HG03521 (cell line): ENCODE data around the gene ZBED4.

Experiments used
- ATAC-seq: cut with Tn5 transposase; IDR thresholded peaks from one replicate; pipeline ENCODE4 v1.9.1; 2021; ENCODE audit warnings: mild to moderate bottlenecking, moderate library complexity; ENCODE audit not compliant: unreplicated experiment

The ZBED4 gene

DNA sequence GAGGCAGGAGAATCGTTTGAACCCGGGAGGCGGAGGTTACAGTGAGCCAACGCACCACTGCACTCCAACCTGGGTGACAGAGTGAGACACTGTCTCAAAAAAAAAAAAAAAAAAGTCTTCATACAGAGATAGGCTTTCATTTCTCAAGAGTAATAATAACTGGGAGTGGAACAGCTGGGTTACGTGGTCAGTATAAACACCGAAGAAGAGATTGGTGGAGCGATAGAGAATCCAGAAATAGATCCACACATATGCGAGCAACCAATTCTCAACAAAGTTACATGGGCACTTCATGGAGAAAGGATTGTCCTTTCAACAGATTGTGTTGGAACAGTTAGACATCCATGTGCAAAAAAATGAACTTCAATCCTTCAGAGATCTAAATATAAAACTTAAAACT, 24.6 kb downstream of the ZBED4 start:
- ATAC-seq: no peak

DNA sequence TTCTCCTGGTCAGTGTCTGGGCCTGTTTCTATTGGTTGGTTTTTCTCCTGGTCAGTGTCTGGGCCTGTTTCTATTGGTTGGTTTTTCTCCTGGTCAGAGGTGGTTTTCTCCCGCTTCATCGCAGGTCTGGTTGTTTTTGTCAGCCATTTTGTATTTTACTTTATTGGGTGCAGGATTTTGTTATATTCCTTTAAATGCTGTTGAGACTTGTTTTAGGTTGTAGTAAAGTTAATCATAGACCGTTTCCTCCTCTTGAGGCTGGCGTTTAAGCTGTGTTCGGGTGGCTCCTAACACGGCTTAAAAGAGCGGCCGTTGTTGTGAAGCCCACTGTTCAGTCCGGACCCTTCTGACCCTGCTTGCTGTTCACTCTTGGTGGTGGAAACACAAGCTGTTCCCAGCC, 26.2 kb downstream of the ZBED4 start:
- no peak for ATAC-seq

DNA sequence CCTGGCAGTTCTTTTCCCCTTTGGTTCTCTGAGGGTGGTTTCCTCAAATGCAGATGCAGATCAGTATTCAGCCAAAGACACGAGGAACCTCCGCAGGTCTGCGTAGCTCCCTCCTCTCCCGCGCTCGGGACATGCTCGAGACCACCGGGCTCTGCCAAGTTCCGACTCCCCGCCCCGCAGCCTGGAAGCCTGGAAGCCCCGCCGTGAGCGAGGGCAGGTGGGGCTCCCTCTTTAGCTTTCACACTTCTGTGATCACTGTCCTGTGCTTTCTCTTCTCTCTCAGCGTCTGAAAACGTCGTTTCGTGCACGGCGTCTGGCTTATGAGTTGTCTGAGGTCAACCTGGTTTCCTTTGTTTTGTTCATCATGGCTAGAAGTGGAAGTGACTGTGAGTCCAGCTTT, 26.6 kb downstream of the ZBED4 start:
- no peak for ATAC-seq

DNA sequence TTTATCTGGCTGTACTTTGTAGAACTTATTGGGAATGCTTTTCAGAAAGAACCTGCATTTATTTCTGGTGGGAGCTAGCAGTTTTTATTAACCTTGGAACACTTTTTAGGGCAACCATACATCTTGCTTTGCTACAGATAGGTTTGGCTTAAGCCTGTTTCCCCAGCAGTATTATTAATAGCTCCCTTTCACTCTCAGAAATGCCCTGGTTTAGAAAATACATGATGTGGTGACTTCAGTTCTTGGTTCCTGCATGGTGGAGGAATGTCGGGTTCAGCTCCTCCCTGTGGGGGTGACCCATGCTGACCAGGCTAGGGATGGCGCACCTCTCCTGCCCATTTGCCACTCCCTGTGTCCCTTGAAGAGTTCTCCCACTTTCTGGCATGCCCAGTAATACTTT, 28.2 kb downstream of the ZBED4 start:
- ATAC-seq: no peak

DNA sequence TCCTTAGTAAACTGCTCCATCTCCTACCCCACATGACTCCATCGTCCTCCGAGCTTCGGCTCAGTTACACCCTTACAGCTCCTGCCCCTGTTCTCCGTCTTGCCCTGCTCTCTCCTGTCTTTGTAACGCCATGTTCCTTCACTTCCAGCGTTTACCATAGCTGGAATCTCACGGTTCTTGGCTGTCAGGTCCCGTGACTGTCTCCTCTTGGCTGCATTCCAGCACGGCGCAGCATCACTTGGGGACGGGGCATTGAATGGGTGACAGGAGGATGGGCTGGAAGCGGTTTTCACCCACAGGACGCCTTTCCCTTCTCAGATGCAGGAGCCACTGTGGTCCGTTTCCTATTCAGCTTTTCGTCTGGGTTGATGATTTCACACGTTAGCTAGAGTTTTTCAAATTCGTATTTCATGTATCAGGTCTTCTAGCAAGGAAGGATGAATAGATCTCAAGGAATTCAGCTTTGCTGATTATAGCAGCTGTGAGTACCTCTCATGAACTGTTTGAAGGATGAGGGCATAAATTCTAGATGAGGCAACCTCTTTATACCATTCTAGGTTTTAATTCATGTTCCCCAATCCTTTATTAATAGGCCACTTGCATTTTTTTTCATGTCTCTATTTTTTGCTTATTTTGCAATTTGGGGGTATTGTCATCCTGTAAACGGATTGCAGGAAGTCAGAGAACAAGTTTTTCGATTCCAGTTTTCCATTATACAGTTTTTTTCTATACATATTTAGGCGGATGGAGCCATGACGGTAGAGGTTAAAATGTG, 29.1 kb downstream of the ZBED4 start:
- no peak for ATAC-seq

DNA sequence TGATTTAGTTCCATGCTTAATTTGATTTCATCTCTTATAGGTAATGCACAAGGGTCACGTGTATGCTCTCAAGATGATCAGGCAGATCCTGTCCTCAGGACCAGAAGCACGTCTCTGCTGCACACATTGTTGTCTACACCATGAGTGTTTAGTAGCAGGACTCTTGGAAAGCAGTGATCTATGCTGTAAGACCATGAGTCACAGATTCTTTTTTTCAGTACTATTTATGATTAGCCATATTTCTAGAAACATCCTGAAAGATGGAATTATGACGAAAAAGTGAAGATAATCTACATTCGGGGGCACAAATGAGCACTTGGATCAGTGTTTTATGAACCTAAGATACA, 29.6 kb downstream of the ZBED4 start:
- ATAC-seq: no peak

DNA sequence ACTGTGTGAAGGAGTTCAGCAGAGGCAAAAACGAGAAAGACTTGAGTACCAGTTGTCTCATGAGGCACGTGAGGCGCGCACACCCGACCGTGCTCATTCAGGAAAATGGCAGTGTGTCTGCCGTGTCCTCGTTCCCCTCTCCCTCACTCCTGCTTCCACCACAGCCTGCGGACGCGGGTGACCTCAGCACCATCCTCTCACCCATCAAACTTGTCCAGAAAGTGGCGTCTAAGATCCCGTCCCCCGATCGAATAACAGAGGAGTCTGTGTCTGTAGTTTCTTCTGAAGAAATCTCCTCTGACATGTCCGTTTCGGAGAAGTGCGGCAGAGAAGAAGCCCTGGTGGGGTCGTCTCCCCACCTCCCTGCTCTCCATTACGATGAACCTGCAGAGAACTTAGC, 30.4 kb downstream of the ZBED4 start:
- no peak for ATAC-seq

DNA sequence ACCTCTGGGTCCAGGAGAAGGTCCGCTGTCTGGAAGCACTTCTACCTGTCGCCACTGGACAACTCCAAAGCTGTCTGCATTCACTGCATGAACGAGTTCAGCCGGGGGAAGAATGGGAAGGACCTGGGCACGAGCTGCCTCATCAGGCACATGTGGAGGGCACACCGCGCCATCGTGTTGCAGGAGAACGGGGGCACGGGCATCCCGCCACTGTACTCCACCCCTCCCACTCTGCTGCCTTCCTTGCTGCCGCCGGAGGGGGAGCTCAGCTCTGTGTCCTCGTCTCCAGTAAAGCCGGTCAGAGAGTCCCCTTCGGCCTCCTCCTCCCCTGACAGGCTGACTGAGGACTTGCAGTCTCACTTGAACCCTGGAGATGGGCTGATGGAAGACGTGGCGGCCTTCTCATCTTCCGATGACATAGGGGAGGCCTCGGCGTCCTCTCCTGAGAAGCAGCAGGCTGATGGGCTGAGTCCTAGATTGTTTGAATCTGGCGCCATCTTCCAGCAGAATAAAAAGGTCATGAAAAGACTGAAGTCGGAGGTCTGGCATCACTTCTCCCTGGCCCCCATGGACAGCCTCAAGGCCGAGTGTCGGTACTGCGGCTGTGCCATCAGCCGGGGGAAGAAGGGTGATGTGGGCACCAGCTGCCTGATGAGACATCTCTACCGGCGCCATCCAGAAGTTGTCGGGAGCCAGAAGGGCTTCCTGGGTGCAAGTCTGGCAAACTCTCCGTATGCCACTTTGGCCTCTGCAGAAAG, 31.0 kb downstream of the ZBED4 start:
- ATAC-seq: no peak

DNA sequence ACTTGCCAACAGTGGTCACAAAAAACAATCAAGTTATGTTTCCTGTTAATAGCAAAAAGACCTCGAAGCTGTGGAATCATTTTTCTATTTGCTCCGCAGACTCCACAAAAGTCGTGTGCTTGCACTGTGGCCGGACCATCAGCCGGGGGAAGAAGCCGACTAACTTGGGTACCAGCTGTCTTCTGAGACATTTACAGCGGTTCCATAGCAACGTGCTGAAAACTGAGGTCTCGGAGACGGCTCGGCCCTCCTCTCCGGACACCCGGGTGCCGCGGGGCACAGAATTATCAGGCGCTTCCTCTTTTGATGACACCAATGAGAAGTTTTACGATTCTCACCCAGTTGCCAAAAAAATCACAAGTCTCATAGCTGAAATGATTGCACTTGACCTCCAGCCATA, 31.6 kb downstream of the ZBED4 start:
- no peak for ATAC-seq

DNA sequence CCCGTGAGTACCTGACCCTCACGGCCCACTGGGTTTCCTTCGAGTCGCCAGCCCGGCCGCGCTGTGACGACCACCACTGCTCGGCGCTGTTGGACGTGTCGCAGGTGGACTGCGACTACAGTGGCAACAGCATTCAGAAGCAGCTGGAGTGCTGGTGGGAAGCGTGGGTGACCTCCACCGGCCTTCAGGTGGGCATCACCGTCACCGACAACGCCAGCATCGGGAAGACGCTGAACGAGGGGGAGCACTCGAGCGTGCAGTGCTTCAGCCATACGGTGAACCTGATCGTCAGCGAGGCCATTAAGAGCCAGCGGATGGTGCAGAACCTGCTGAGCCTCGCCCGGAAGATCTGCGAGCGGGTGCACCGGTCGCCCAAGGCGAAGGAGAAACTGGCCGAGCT, 32.2 kb downstream of the ZBED4 start:
- no peak for ATAC-seq

DNA sequence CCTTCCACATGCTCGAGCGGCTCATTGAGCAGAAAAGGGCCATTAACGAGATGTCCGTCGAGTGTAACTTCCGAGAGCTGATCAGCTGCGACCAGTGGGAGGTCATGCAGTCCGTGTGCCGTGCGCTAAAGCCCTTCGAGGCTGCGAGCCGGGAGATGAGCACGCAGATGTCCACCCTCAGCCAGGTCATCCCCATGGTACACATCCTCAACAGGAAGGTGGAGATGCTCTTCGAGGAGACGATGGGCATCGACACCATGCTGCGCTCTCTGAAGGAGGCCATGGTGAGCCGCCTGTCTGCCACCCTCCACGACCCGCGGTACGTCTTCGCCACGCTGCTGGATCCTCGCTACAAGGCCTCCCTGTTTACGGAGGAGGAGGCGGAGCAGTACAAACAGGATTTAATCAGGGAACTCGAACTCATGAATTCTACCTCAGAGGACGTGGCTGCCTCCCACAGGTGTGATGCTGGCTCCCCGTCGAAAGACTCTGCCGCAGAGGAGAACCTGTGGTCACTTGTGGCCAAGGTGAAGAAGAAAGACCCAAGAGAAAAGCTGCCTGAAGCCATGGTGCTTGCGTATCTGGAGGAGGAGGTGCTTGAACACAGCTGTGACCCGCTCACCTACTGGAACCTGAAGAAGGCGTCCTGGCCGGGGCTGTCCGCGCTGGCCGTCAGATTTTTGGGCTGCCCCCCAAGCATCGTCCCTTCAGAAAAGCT, 32.9 kb downstream of the ZBED4 start:
- no peak for ATAC-seq

DNA sequence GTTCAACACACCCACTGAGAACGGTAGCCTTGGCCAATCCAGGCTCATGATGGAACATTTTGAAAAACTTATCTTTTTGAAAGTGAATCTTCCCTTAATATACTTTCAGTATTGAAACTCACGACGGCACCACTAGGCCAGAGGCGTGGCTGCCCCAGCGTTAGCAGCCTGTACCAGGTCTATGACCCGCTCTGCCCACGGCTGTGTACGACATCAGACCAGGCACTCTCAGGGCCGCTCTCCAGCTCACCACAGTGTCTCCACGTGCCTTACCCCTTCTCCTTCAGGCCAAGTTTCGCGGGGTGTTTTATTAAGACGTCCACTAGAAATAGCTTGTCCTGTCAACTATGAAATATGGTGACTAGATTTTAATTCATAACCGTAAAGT, 33.4 kb downstream of the ZBED4 start:
- no peak for ATAC-seq

DNA sequence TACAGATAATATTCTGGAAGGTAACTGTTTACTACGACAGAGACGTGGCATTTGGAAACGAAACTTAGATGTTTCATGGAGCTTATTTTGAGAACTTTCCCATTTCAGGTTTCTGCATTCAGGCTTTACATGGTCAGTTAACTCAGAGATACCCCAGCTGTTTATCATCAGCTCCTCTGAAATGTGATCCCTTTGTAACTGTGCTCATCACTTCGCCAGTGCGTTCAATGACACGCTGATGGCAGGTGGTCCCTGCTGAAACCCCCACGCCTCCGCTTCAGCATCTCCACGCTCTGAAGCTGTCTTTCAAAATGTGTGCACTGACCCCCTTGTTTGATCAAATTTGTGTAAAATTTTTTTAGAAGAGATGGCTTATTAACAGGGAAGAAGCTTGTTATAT, 34.1 kb downstream of the ZBED4 start:
- ATAC-seq: no peak

DNA sequence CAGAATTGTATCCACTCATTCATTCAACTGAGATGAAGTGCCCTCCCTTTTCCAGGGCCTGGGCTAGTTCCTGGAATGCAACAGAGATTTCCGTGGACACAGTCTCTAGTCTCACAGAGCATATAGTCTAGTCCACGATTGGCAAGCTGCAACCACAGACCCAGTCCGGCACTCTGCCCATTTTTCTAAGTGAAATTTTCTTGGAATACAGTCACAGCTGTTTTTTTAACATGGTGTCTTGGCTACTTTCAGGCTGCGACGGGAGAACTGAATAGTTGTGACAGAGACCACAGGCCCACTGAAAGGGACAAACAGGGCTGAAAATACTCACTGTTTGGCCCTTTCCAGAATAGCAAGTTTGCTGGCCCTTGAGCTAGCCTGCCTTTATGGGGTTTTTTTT, 35.4 kb downstream of the ZBED4 start:
- ATAC-seq: no peak

DNA sequence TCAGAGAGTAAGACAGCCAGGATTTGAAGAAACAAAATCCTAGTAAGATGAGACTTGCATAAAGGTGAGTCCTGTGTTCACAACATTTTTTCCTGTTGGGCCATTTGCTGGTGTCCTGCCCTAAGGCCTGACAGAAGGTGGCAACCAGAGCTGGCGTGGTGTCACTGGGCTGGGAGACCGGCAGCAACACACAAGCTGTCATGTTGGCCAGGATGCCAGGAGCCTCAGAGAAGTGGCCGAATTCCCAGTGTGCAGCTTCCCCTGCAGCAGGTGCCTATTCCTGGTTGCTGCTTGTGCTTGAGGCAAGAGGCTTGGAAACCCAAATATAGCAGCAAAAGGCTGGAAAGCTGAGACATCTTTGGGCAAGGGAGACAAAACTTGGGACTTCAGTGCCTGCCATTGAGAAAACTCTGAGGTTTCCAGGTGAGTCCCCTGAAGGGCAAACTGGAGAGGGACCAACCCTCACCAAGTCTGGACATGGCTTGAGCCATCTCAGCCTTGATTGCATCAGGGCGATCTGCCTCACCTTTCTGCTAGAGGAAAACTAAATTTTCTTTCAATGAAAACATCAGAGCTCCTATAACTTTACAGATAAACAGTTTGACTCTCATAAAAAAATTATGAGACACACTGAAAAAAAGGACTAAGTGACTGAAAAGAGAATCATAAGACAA, 38.7 kb downstream of the ZBED4 start:
- no peak for ATAC-seq

DNA sequence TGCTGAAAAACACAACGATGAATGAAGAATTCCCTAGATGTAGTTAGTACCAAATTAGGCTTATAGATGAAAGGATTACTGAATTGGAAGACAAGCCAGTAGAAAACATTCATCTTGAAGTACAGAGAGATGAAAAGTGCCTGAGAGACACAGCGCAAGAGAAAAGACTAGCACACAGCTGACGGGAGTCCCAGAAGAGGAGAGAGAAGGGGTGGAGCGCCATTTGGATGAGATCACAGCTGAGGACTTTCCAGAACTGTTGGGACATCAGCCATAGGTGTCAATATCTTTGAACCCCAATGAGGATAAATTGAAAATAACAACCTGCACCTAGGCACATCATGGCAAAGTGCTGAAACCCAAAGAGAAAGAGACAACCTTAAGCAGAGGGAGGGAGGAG, 39.4 kb downstream of the ZBED4 start:
- ATAC-seq: no peak

DNA sequence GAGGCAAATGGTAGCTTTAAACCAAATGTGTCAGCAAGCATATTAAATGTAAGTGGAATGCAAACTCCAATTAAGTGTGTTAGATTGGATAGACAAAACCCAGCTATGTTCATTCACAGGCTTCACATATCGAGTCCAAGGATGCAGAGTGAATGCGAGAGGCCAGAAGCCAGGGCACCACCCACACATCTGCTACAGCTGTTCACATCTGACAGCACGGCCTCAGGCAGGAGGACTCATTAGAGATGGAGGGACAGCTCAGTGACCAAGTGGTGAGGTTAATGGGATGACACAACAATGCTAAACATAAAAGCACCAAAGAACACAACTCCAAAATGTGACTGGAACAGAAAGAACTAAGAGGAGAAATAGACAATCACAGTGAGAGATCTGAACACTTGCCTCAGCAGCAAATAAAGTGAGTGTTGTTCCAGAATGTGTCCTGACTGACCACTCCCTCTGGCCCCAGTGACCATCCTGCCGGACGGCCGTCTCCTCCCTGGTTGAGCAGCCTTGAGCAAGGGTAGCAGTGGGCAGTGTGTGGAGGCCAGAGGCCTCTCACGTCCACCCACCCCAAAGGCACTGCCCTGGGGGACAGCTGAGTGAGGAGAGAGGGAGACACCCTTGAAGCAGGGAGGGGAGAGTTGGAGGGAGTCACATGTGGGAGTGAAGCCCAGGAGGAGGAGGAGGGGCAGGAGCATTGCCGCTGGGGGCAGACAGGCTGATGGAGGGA, 40.8 kb downstream of the ZBED4 start:
- no peak for ATAC-seq

DNA sequence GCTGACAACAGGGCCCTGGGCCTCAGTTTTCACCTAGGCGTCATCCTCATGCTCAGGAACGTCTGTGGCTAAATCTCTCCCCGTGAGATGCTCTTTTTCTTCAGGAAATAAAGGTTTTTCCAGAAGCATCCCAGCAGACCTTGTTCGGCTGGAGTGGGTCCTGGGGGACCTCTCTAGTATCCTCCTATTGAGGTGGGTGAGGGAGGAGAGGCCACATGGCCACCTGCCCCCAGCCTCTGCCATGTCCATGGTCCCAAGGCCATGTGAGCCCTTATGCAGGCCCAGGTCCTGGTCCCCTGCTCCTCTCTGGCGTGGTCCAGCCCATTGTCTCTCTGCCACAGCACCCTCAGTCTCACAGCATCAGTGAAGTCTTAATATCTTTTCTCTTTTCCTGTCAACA, 42.6 kb downstream of the ZBED4 start:
- no peak for ATAC-seq

DNA sequence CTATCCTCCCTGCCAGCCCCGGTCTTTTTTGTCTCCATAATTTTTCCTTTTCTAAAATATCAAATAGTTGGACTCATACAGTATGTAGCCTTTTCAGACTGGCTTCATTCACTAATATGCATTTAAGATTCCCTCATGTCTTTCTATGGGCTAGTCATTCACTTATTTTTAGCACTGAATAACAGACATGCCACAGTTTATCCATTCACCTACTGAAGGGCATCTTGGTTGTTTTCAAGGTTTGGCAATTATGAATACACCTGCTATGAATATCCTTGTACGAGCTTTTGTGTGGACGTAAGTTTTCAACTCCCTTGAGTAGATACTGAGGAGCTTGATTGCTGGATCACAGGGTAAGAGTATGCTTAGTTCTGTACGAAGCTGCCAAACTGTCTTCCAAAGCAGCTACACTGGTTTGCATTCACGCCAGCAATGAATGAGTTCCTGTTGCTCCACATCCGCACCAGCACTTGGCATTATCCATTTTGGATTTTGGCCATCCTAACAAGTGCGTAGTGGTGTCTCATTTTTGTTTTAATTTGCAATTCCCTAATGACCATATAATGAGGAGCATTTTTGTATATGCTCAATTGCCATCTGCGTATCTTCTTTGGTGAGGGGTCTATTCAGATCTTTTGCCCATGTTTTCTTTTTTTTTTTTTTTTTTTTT, 43.5 kb downstream of the ZBED4 start:
- ATAC-seq: no peak

DNA sequence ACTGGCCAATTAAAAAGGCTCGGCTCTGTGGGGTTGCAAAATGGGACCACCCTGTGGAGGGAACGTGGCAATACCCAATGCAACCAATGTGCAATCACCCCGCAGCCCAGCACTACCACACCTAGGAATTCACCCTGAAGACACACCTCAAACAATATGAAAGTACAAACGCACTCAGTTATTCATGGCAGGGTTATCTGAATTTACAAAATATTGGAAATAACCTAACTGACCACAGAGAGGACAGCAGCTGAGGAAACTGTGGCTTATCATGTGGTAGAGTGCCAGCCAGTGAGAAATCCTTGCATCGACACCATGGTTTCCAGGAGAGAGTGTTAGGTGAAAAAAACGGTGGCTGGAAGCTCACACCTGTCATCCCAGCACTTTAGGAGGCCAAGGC, 45.9 kb downstream of the ZBED4 start:
- no peak for ATAC-seq
